CD1c-positive myeloid dendritic cell (primary cell): ENCODE data around the gene SUPT20H.
A peak's percentile ranks its signal among the peaks of the same experiment; 100 is the strongest.

Experiments
- DNase-seq: peaks from one replicate; pipeline ENCODE4 v3.0.0-alpha.2; 2016; ENCODE audit errors: extremely low spot score

SUPT20H gene

GRCh38 chr13:37001921-37002250, 57.6 kb downstream of the SUPT20H start:
- no peak for DNase-seq

- peak; percentile 96 for DNase-seq
Observed at GRCh38 chr13:36999054-36999714, 60.3 kb downstream of the SUPT20H start, which contains the start of gene ALG5. ALG5 (minus strand) TSS chr13:36999340; CDS start chr13:36999300, 40 bp downstream.

DNA sequence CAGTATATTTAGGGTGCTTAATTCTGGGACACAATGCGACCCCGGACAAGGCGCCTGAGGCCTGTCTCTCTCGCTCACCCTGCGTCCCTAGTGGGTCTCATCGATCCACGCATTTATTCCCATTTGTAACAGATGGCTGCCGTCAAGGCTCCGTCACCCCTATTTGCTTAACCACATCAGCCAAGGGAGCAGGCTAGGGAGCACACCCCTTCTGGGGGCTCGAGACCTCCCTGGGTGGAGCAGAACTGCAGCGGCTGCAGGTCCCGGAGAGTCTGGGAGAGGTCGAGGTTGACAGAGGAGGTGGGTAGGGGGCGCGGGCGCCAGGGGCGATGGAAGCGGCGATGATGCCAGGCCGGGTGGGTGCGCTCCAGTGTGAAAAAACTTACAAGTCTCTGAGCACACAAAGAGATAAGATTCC, 60.9 kb downstream of the SUPT20H start:
- DNase-seq, result peak; percentile 4

DNA sequence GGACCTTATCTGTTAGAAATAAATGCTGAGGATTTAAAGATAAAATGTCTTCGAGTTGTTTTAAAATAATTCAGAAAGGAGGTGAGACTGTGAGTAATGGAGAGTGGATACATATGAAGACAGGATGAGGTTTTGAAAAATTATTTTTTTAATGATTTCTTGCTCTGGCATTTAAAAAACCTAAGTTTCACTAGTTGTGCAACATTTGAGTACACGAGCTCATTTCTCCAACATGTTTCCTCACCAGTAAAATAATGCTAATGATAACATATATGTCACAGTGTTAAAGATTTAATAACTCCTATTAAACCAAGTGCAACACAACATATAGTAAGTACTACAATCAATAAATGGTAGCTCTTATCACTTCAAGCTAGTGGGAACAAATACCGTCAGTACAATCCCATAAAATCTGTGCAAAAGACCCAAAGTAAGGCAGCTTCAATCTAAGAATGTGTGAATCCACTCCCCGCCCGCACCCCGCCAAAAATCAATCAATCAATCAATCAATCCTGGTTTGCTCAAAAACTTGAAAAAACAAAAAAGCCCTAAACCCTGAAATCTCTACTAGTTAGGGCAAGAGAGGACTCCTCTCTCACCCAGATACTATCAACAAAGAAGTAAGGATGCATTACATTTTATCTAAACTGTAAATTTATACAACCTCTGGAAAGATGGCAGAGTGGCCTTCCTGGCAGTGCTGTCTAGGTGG, 61.6 kb downstream of the SUPT20H start:
- no peak for DNase-seq

DNA sequence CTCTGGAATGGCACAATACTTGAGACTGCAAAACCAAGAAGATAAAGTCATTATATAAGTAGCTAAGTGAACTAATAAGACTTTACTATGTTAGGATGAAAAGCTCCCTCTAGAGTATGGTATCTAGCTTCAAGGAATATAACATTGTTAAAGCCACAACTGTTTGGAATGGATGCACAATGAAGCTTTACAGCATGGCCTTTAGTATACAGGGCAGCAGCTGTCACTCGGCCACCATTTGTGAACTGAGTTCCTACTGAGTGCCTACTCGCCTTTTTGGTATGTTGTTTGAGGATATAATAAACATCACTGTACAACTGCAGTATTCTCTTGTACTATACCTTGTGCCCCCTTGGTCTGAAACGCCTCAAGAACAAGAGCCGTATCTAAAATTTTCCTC, 67.1 kb downstream of the SUPT20H start:
- no peak for DNase-seq

DNA sequence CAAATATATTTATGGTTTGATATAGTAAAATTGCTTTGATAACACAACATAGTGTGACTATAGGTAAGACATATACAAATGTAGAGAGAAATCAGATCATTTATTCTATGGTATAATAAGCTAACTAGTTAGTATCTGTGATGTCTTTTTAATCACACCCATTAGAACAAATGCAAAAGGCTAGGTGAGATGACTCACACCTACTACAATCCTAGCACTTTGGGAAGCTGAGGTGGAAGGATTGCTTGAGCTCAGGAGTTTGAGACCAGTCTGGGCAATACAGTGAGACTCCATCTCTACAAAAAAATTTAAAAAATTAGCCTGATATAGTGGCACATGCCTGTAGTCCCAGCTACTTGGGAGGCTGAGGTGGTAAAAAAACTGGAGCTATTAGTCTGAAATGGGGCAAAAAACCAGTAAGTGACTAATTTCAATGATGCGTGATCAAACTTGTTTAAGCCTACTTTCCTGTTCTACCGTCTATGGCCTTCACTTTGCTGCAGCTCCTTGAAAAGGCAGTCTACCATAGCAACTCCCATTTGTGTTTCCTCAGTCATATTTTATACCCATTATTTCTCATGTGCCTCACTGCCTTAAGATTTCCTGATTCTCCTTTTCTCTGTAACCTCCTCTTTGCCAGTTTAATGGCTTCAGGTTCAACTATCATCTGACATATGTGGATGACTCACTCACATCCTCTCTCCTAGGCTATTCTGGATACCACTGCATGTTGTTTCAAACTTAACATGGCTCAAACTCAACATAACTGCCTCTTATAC, 72.8 kb downstream of the SUPT20H start:
- no peak for DNase-seq

- peak; percentile 58 for DNase-seq
Observed at GRCh38 chr13:36981156-36981743, 78.2 kb downstream of the SUPT20H start.

DNA sequence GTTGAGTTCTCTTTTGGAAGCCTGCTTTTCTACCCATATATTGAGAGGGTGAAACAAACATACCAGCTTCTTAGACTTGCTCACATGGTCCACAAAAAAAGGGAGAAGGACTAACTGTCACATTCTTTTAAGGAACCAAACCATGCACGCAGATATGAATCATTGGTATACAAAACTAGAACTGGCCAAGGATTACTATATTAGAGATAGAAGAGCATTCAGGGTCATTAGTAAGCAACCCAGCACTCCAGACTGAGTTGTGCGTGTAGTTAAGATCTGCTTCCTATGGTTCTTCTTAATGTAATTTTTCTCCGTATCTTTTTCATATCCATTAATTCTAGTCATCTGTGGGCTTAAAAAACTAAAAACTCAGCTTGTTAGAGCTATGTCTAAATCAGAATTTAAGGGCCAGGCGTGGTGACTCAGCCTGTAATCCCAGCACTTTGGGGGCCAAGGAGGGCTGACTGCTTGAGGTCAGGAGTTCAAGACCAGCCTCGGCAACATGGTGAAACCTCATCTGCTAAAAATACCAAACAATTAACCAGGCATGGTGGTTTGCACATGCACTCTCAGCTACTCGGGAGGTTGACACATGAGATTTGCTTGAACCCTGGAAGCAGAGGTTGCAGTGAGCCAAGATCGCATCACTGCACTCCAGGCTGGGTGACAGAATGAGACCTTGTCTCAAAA, 80.0 kb downstream of the SUPT20H start:
- peak; percentile 65 for DNase-seq

DNA sequence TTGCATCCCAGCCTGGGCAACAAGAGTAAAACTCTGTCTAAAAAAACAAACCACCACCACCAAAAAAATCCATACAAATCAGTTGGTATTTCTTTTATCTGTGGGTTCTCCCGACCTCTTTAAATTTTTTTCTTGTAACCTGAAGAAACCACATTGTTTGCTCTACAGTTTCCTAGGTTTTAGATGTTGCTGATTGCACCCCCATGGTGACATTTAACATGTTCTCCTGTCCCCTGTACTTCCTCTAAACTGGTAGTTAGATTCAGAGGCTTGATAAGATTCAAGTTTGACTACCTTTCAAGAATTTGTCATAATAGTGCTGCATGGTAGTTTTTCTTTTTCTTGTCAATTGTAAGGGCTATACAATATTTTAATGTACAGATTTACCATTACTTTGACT, 84.3 kb downstream of the SUPT20H start:
- no peak for DNase-seq

DNA sequence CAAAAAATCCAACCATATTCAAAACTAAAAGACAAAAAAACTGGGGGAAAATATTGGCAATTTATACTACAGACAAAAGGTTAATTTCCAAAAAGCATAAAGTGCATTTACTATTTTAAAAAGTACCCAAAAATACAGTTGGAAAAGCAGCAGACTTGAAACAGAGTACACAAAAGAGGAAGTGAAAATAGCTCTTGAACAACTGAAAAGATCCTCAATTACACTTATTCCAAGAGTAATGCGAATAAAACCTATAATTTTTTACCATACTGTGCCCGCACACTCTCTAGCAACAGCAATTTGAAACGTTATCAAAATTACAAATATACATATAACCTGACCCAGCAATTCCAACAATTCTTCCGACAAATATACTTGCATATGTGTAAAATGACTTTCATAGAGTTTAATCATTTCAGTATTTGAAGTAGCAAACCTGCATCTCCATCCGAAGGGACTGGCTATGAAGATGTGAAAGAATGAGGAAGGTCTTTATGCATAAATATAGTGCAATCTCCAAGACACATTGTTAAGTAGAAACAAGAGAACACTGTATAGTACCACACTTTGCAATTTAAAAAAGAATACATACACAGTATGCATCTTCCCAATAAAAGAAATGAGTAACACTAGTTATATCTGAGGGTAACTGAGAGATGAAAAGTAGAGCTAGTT, 85.7 kb downstream of the SUPT20H start:
- DNase-seq, result peak; percentile 49

DNA sequence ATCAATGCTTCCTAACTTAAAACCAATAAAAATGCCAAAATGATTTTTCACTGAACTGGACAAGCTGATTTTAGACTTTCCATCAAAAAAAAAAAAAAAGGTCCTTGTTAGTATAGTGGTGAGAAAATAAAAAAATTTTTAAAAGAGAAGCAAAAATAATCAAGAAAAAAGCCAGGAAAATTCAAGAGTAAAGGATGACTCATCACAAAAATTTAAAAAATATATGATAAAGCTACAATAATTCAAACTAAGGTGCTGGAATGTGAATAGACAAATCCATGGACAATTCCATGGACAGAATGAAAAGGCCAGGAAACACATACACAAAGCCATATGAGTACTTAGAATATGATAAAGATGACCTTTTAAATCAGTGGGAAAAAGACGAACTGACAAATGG, 86.5 kb downstream of the SUPT20H start:
- DNase-seq, result no peak

GRCh38 chr13:36966404-36966803, 93.1 kb downstream of the SUPT20H start:
- DNase-seq, result no peak

DNA sequence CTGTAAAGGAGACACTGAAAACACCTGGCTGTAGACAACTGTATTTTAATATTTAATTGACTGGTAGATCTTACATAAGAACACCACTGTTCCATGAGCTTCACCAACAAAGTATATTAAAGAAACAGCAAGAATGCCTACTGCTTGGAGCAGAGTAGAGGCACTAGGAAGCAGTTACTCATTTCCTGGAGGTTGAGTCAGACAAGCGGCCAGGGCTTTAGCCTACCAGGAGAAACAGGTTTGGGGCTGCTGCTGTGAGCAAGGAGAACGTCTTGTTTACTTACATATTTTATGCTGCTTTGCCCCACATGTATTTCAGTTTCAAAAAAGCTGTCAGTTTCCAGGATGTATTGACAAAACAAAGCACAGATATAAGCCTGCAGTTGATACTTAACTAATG, 93.7 kb downstream of the SUPT20H start:
- DNase-seq, result no peak

GRCh38 chr13:36959456-36960116, 99.9 kb downstream of the SUPT20H start:
- DNase-seq, result no peak
